Measurements from ENCODE around the gene CHAF1A.

DNA sequence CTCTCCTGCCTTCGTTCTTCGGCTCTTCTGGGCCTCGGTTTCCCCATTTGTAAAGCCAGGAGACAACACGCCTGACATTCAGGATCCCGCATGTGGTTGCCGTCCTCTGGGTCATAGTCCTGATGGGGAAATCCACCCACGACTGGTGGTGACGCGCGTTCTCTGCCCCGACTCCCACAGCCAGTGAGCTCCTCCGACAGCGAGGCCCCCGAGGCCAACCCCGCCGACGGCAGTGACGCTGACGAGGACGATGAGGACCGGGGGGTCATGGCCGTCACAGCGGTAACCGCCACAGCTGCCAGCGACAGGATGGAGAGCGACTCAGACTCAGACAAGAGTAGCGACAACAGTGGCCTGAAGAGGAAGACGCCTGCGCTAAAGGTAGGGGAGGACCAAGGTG, 86.1 kb downstream of the CHAF1A start:
- TF ChIP-seq, protein P1, sequence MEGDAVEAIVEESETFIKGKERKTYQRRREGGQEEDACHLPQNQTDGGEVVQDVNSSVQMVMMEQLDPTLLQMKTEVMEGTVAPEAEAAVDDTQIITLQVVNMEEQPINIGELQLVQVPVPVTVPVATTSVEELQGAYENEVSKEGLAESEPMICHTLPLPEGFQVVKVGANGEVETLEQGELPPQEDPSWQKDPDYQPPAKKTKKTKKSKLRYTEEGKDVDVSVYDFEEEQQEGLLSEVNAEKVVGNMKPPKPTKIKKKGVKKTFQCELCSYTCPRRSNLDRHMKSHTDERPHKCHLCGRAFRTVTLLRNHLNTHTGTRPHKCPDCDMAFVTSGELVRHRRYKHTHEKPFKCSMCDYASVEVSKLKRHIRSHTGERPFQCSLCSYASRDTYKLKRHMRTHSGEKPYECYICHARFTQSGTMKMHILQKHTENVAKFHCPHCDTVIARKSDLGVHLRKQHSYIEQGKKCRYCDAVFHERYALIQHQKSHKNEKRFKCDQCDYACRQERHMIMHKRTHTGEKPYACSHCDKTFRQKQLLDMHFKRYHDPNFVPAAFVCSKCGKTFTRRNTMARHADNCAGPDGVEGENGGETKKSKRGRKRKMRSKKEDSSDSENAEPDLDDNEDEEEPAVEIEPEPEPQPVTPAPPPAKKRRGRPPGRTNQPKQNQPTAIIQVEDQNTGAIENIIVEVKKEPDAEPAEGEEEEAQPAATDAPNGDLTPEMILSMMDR (IDR thresholded peaks at IDR 0.05; ENCODE audit: low read depth, low read length, poor library complexity, severe bottlenecking): no peak
- TF ChIP-seq EZH2phosphoT487 (IDR thresholded peaks at IDR 0.05; ENCODE audit: borderline replicate concordance, low read length): no peak
